GM19328 (cell line): Measurements from ENCODE around the gene GAN.
"Not testable (repeated sequence)": the region's sequence is repeated elsewhere in the genome, so short reads cannot be mapped to it uniquely, and the experiment has no call there.

Source experiments
- ATAC-seq: cut with Tn5 transposase; IDR thresholded peaks from one replicate; pipeline ENCODE4 v1.9.1; 2021; ENCODE audit warnings: mild to moderate bottlenecking, moderate library complexity; ENCODE audit not compliant: unreplicated experiment

The GAN gene

GRCh38 chr16:81307770-81308169 is 7.0 kb upstream of the GAN start:
- no peak for ATAC-seq

- ATAC-seq, result no peak
These were observed 4.6 kb upstream of the GAN start for GRCh38 chr16:81310045-81310644.

GRCh38 chr16:81311762-81312161 is 3.0 kb upstream of the GAN start:
- ATAC-seq, result no peak

- ATAC-seq, result no peak
These were observed 810 bp upstream of the GAN start for GRCh38 chr16:81313701-81314602.

GRCh38 chr16:81315271-81316175 is 761 bp downstream of the GAN start:
- ATAC-seq, result peak; percentile 16

- no peak for ATAC-seq
These were observed 1.4 kb downstream of the GAN start for GRCh38 chr16:81316176-81316496.

GRCh38 chr16:81318711-81319110 is 3.9 kb downstream of the GAN start:
- no peak for ATAC-seq

- no peak for ATAC-seq
These were observed 4.6 kb downstream of the GAN start for GRCh38 chr16:81319221-81319912.

GRCh38 chr16:81321039-81321438 is 6.3 kb downstream of the GAN start:
- no peak for ATAC-seq

GRCh38 chr16:81321536-81321935 is 6.8 kb downstream of the GAN start:
- no peak for ATAC-seq

- ATAC-seq, result no peak
These were observed 10.0 kb downstream of the GAN start for GRCh38 chr16:81324808-81325207.

GRCh38 chr16:81327011-81327410 is 12.2 kb downstream of the GAN start:
- ATAC-seq, result no peak

- no peak for ATAC-seq
These were observed 12.9 kb downstream of the GAN start for GRCh38 chr16:81327447-81328196.

GRCh38 chr16:81329947-81330346 is 15.2 kb downstream of the GAN start:
- ATAC-seq, result no peak

- ATAC-seq, result no peak
These were observed 18.6 kb downstream of the GAN start for GRCh38 chr16:81333356-81333755.

- no peak for ATAC-seq
These were observed 20.9 kb downstream of the GAN start for GRCh38 chr16:81335669-81336068.

- ATAC-seq, result no peak
These were observed 22.3 kb downstream of the GAN start for GRCh38 chr16:81337097-81337496.

- ATAC-seq, result not testable (repeated sequence)
These were observed 30.4 kb downstream of the GAN start for GRCh38 chr16:81345172-81345571.

- ATAC-seq, result no peak
These were observed 32.7 kb downstream of the GAN start for GRCh38 chr16:81347425-81347824.

- ATAC-seq, result no peak
These were observed 35.0 kb downstream of the GAN start for GRCh38 chr16:81349608-81350305.
